NCI-H146 treated with DMSO at 0.1 percent for 48 hours (cell line): ENCODE data around the gene FBXW5.

Experiments
- DNase-seq: peaks from one replicate; lab custom pipeline; 2025; ENCODE audit not compliant: unreplicated experiment; lab: John Stamatoyannopoulos, UW

FBXW5 gene

DNA sequence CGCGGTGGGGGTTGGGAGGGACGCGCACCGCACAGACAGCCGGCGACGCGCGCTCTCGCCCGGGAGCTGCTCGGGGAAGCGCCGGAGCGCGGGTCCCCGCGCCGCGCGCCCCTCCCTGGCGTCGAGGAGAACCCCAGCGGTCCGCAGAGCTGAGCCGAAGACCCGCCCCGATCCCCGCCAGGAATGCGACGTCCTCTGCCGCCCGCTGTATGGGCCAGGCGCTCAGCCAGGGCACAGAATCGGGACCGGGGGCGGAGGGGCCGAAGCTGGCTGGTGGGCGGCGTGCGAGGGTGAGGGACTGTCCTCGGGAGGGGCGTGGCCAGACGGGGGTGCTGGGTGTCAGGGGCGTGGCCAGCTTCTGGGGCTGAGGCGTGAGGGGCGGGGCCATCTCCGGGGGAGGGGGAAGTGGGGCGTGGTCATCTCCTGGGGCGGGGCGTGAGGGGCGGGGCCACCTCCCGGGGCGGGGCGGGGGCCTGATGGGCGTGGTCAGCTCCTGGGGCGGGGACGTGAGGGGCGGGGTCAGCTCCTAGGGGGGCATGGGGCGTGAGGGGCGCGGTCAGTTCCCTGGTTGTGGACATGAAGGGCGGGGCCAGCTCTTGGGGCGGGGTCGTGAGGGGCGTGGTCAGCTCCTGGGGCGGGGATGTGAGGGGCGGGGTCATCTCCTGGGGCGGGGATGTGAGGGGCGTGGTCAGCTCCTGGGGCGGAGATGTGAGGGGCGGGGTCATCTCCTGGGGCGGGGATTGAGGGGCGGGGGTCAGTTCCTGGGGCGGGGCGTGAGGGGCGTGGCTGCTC is 33.7 kb upstream of the FBXW5 start:
- DNase-seq: peak; percentile 14

DNA sequence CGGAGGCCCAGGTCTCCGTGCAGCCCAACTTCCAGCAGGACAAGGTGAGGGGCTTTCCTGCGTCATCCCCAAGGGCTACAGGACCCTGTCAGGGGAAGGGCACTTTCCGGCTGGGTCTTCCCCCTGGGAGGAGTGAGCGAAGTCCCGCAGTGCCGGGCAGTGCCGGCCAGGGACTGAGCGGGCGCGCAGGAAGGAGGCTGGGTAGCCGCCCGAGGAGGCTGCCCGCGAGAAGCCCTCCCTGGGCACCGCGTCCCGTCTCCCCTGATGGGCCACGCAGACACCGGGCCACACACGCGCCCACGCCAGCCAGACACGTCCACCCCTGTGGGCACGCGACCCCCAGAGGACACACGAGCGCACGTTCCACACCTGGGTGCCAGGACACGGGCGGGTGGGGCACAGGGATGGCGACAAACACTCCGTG is 33.1 kb upstream of the FBXW5 start:
- no peak for DNase-seq

DNA sequence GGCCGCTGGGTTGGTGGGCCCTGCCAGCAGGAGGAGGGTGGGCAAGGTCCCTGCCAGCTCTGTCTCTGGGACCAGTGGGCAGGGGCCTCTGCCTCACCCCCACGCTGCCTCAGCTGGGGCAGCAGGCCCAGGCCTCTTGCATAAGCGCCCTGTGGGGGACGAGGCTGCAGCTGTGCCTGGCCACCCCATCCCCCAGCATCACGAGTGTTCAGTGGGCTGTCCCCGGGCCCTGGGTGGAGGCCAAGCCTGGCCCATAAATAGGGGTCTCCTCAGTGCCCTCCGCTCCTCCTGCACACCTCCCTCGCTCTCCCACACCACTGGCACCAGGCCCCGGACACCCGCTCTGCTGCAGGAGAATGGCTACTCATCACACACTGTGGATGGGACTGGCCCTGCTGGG is 32.7 kb upstream of the FBXW5 start, which contains the start of gene PTGDS:
Gene PTGDS (plus strand): TSS at position 282 of the 400 bp plus-strand sequence. CDS start 75 bp downstream, at position 357.
- DNase-seq: no peak

GRCh38 chr9:136975644-136976043 is 31.1 kb upstream of the FBXW5 start:
- no peak for DNase-seq

DNA sequence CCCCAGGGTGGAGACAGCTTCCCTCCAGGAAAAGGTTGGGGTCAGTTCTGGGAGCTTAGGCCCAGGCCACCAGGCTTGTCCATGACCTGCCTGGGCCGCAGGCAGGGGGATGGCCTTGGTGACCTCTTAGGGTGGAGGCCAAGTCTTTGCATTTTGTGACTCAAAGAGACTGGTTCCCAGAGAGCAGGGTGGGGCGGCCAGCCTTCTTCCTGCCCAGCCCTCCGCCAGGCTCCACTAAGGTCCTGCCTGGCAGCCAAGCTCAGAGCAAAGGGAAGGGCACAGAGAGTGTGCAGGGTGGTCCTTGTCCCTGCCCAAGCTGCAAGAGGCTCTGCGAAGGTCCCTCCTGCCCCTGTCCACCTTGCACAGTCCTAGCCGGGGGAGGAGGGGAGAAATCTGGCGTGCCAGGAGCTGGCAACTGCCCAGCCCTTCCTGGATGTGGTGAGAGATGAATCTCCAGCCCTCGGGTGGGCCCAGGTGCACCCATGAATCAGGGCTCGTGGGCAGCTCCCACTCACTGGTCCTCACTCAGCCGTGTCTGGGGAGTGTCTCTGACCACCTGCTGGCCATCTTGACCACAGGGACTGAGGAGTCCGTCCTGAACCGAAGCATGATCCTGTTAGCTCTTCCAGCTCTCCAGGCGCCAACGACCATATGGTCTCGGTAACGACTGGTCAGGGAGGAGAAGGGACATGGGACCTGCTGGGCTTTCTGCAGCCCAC is 30.4 kb upstream of the FBXW5 start:
- DNase-seq: no peak

DNA sequence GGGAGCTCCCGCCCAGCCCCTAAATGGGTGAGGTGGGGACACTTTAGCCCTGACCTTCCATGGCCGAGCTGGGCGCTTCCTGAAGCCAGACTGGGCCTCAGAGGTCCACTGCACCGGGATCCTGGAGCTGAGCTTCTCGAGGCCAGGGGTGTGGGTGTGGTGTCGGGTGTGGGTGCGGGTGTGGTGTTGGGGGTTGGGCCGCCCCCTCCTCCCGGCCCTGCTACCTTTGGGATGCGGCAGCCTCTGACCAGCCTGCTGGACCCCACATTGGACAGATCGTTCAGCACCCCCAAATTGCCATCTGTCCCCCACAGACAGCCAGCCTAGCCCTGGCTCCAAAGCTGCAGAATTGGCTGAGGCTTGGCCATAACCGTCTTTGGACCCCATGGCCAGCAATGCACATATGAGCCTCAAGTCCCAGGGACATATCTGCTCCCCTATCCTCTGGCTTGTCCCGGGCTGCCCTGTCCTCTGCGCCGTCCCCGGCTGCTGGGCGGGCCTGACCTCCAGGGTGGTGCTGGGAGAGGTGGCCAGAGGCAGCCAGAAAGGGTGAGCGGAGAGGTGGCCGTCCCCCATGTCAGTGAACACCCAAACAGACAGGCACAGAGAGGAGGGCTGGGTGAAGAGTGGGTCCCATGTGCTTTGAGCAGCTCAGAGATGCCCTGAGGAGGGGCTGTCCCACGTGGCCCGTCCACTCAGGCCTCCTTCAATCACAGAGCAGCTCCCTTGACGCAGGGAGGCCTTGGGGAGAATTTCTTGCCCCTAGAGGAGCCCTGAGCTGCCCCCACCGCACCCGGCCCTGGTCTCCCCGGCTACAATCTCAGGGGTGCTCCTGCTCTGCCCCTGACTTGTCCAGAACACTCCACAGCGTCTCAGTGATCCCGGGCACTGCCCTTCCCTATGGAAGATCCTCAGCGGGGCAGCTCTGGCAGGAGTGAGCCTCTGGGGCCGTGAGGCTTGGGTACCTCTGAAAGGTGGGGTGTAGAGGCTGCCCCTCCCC is 29.4 kb upstream of the FBXW5 start:
- no peak for DNase-seq

- DNase-seq: no peak
These were observed 28.2 kb upstream of the FBXW5 start for GRCh38 chr9:136972743-136973142.

DNA sequence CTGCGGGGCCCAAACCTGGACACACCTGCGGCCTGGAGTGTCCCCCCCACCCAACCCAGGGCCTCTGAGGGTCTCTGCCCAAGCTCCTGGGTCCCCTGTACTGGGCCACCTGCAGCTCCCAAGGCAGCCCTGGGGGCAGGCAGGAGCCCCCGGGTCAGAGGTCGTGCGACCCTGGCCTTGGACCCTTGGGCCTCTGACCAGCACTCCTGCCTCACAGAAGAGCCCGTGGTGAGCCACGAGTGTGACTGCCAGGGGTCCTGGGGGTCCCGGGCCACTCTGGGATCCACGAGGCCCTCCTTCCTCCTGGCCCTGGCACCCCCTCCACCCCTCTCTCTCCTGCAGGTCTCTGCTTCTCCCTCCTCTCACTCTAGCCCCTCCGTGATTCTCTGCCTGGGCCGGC is 27.8 kb upstream of the FBXW5 start:
- DNase-seq: no peak

DNA sequence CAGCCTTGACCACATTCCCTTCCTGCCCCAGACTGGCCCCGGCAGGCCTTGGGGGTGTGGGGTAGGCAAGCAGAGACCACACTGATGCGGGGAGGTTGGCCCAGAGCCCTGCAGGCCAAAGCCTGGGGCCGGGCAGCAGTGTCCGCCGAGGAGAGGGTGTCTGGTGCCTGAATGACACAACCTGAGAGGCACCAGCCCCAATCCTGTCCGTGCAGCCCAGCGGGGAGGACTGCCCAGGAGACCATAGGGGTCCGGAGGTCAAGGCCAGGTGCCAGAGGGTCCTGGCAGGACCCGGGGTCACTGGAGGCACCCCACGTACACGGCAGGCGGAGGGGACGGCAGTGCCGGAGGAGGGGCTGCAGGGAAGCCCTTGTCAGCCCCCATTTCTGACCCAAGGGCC is 27.2 kb upstream of the FBXW5 start:
- DNase-seq: no peak

DNA sequence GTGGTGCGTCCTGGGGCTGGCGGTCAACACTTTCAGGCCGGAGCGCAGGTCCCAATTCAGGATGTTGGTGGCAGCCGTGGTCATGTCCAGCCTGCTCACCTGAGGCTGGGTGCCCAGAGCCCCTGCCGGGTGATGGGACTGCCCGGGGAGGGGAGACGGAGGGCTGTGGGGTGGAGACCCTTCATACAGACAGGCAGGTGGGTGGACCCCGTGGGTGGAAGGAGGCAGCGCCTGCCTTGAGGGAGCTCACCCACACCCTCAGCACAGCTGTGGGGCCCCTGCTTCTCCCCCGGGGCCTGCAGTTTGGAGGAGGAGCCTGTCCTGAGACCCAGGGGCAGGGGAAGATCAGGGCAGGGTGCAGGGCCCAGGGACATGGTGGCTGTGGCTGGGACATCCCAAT is 25.8 kb upstream of the FBXW5 start:
- DNase-seq: no peak

DNA sequence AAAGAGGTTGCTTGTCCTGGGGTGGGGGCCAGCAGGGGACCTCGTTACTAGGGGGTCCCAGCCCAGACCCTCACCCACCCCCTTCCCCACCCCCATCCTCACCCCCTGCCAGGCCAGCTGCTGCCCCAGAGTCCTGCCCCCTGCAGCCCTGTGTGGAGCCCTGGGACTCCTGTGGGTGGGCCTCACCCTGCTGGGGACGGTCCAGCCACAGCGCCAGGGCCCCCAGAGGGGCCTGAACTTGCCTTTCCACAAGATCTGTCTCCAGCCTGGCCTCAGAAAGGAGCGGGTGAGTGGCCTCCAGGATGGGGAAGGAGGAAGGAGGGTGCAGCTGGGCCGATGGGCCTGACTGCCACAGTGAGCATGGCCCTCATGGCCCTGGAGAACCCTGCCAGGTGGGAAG is 25.2 kb upstream of the FBXW5 start:
- no peak for DNase-seq

DNA sequence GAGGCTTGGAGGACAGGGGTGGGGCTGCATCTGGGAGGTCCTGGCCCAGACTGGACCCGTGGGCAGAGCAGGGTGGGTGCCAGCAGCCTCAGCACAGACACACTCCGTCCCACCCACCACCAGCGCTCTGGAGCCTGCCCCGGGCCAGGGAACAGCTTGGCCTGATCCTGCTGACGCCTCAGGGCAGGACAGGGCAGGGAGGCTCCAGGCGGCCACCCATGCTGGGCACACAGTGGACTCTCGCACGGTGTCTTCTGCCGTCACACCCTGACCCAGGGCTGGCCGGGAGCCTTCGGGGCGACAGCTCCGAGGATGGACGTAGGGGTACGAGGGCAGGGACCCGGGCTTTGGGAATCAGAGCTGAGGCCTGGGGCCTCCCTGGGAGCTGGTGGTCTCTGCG is 24.6 kb upstream of the FBXW5 start:
- DNase-seq: no peak

- DNase-seq: no peak
These were observed 24.0 kb upstream of the FBXW5 start for GRCh38 chr9:136968333-136969127.

DNA sequence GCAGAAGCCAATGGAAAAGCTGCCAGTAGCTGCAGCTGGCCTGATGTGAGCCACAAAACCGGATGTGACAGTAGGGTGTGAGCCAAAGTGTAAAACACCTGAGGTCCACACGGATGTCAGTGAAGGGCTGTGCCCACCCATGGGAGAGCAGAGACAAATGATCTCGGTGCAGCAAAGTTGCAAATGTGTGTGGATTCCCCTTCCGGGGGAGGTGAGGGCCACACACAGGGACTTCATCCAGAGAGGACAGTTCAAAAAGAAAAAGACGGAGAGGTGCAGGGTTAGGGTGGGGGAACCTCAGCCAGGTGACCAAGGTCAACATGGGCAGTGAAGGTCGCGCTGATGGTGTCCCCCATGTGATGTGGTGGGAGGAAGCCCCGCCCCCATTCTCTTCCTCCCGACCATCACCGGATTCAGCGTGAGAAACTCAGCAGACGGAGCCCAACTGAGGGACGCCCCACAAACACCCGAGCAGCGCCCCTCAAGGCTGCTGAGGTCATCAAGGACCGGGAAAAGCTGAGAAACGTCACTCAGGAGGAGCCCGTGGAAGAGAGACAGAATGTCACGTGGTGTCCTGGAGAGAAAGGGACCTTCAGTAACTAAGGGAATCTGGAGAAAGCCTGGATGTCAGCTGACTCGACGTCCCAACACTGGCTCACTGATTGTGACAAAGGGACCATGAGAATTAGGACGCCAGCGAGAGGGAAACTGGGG is 21.4 kb upstream of the FBXW5 start:
- no peak for DNase-seq

- no peak for DNase-seq
These were observed 20.4 kb upstream of the FBXW5 start for GRCh38 chr9:136964833-136965422.

- peak; percentile 72 for DNase-seq
These were observed 19.7 kb upstream of the FBXW5 start for GRCh38 chr9:136964171-136964689.

- DNase-seq: no peak
These were observed 19.2 kb upstream of the FBXW5 start for GRCh38 chr9:136963751-136964150.

DNA sequence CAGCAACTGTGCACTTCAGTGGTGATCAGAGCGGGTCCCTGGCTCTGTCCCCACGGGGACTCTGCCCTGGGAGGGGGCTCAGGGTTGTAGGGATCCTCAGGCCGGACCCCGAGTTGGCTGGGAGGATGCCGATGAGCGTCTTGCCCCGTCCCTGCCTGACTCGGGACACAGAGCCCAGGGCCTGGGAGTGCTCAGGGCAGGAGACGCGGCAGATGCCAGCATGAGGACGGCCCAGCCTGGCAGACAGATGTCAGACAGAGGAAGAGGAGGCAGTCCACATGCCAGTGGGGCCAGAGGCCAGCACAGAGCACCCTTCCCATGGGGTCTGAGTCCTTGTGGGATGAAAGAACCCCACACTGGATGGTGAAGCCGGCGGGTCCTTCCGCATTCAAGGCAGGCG is 18.8 kb upstream of the FBXW5 start:
- DNase-seq: no peak

DNA sequence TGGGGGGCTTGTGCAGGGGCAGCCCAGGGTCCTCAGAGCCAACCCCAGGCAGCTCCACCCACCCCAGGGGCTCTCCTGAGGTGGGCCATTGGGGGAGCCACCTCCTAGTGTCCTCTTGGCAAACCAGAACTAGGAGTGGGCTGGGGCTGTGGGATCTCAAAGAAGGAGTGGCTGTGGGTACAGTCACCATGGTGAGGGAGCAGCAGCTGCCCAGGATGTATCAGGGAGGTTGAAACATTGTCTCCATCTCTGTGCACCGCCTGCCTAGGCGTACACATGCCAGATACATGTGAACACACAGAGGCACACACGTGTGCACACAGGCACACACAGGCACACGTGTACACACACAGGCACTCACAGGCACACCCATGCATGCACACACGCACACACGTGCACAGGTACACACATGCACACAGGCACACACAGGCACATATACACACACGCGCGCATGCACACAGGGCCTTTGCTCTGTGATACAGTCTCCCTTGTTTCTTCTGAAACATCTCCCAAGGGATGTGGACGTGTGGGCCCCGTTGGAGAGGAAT is 18.2 kb upstream of the FBXW5 start:
- no peak for DNase-seq
